Subcutaneous abdominal adipose tissue (tissue), 5 donors: ENCODE results near the gene CABLES2.
"Not testable (repeated sequence)": the region's sequence is repeated elsewhere in the genome, so short reads cannot be mapped to it uniquely, and the experiment has no call there.

Source experiments
- H3K27ac ChIP-seq: one replicate; pipeline ENCODE4 v1.7.0; 2013; ENCODE audit warnings: low read depth, mild to moderate bottlenecking, inconsistent platforms, low read length, moderate library complexity
- H3K27me3 ChIP-seq, 5 donors: one replicate each; pipeline ENCODE4 v1.7.0; 2013; ENCODE audit warnings: low read length in 5 of 5, inconsistent platforms in 1 of 5; ENCODE audit not compliant: control insufficient read depth in 5 of 5, insufficient read depth in 4 of 5
- H3K36me3 ChIP-seq, 5 donors: one replicate each; pipeline ENCODE4 v1.7.0; 2013; ENCODE audit warnings: low read length in 5 of 5; ENCODE audit not compliant: control insufficient read depth in 5 of 5, insufficient read depth in 5 of 5
- H3K4me1 ChIP-seq, 5 donors: one replicate each; pipeline ENCODE4 v1.7.0; 2013; ENCODE audit warnings: low read length in 5 of 5, mild to moderate bottlenecking in 3 of 5, moderate library complexity in 1 of 5; ENCODE audit not compliant: control insufficient read depth in 5 of 5, insufficient read depth in 5 of 5
- H3K4me3 ChIP-seq, 5 donors: one replicate each; pipeline ENCODE4 v1.7.0; 2013; ENCODE audit warnings: low read length in 5 of 5, low read depth in 1 of 5
- H3K9ac ChIP-seq, 5 donors: one replicate each; pipeline ENCODE4 v1.7.0; 2013; ENCODE audit warnings: low read length in 5 of 5, mild to moderate bottlenecking in 4 of 5, moderate library complexity in 3 of 5
- H3K9me3 ChIP-seq, 5 donors: one replicate each; pipeline ENCODE4 v1.7.0; 2013; ENCODE audit warnings: low read length in 5 of 5; ENCODE audit not compliant: control insufficient read depth in 5 of 5
- donor health status: healthy.
- donor health status: healthy.
- donor health status: healthy.
- donor health status: healthy.
- donor health status: healthy.

Gene CABLES2

GRCh38 chr20:62381202-62381797 is 25.8 kb downstream of the CABLES2 start:
- Histone ChIP-seq H3K9ac (peak overlapping the region in 1 of 5 donors; percentile 17), H3K27me3 (no peaks in the 10 kb centered on the region), H3K4me1 (peaks cover 2 to 56% (median 46%) of the 10 kb centered on the region in 5 donors), H3K9me3 (no peaks in the 10 kb centered on the region), H3K27ac (peak overlapping the region; percentile 86), H3K36me3 (peaks cover 0 to 5% (median 4%) of the 10 kb centered on the region in 5 donors), H3K4me3 (no peak overlapping the region)

- H3K27ac ChIP-seq: no peak overlapping the region
- no peak overlapping the region for H3K9ac ChIP-seq
- no peak overlapping the region for H3K4me3 ChIP-seq
- peaks cover 0 to 51% (median 47%) of the 10 kb centered on the region in 5 donors for H3K4me1 ChIP-seq
- H3K9me3 ChIP-seq: no peaks in the 10 kb centered on the region
- H3K36me3 ChIP-seq: peaks cover 0 to 5% (median 4%) of the 10 kb centered on the region in 5 donors
- H3K27me3 ChIP-seq: peaks cover 0 to 12% (median 5%) of the 10 kb centered on the region in 5 donors
These were observed 28.9 kb downstream of the CABLES2 start for GRCh38 chr20:62378215-62378614.

- H3K9me3 ChIP-seq: no peaks in the 10 kb centered on the region
- peaks cover 0 to 5% (median 4%) of the 10 kb centered on the region in 5 donors for H3K36me3 ChIP-seq
- peaks cover 0 to 51% (median 46%) of the 10 kb centered on the region in 5 donors for H3K4me1 ChIP-seq
- peaks cover 0 to 14% (median 5%) of the 10 kb centered on the region in 5 donors for H3K27me3 ChIP-seq
- no peak overlapping the region for H3K27ac ChIP-seq
- peak overlapping the region in 1 of 5 donors; percentile 44 for H3K9ac ChIP-seq
- H3K4me3 ChIP-seq: no peak overlapping the region
These were observed 29.4 kb downstream of the CABLES2 start for GRCh38 chr20:62377615-62378178.

- Histone ChIP-seq H3K27me3 (peaks cover 0 to 16% (median 5%) of the 10 kb centered on the region in 5 donors), H3K9ac (peak overlapping the region in 1 of 5 donors; percentile 44), H3K27ac (no peak overlapping the region), H3K36me3 (peaks cover 0 to 4% (median 2%) of the 10 kb centered on the region in 5 donors), H3K4me1 (peaks cover 0 to 45% (median 40%) of the 10 kb centered on the region in 5 donors), H3K9me3 (no peaks in the 10 kb centered on the region), H3K4me3 (no peak overlapping the region)
These were observed 30.0 kb downstream of the CABLES2 start for GRCh38 chr20:62377064-62377461.

GRCh38 chr20:62376112-62377063 is 30.7 kb downstream of the CABLES2 start:
- peaks cover 4 to 16% (median 5%) of the 10 kb centered on the region in 5 donors for H3K27me3 ChIP-seq
- no peak overlapping the region for H3K9ac ChIP-seq
- H3K36me3 ChIP-seq: no peaks in the 10 kb centered on the region
- H3K27ac ChIP-seq: no peak overlapping the region
- no peaks in the 10 kb centered on the region for H3K9me3 ChIP-seq
- peak overlapping the region in 2 of 5 donors; percentile 10 to 32 for H3K4me3 ChIP-seq
- H3K4me1 ChIP-seq: peaks cover 0 to 45% (median 33%) of the 10 kb centered on the region in 5 donors

- Histone ChIP-seq H3K36me3 (no peaks in the 10 kb centered on the region), H3K4me1 (peaks cover 0 to 54% (median 37%) of the 10 kb centered on the region in 5 donors), H3K4me3 (no peak overlapping the region), H3K27ac (no peak overlapping the region), H3K9me3 (no peaks in the 10 kb centered on the region), H3K9ac (no peak overlapping the region), H3K27me3 (peaks cover 5 to 24% (median 10%) of the 10 kb centered on the region in 5 donors)
These were observed 32.5 kb downstream of the CABLES2 start for GRCh38 chr20:62374331-62375152.

GRCh38 chr20:62373631-62374179 is 33.4 kb downstream of the CABLES2 start:
- not testable (repeated sequence) for H3K9ac ChIP-seq, H3K4me3 ChIP-seq, H3K9me3 ChIP-seq, H3K36me3 ChIP-seq, H3K27ac ChIP-seq
- H3K4me1 ChIP-seq: peaks cover 0 to 62% (median 41%) of the 10 kb centered on the region in 5 donors
- peaks cover 5 to 29% (median 10%) of the 10 kb centered on the region in 5 donors for H3K27me3 ChIP-seq

- Histone ChIP-seq H3K4me1 (peaks cover 0 to 66% (median 47%) of the 10 kb centered on the region in 5 donors), H3K36me3 (no peaks in the 10 kb centered on the region), H3K9me3 (no peaks in the 10 kb centered on the region), H3K9ac (no peak overlapping the region), H3K4me3 (no peak overlapping the region), H3K27ac (no peak overlapping the region), H3K27me3 (peaks cover 5 to 31% (median 10%) of the 10 kb centered on the region in 5 donors)
These were observed 34.8 kb downstream of the CABLES2 start for GRCh38 chr20:62372042-62372993.
